Hematopoietic multipotent progenitor cell treated with erythropoietin and hydrocortisone succinate and interleukin-3 and kit ligand, for 8 days (in vitro differentiated cells): Measurements from ENCODE around the gene HOXC11.

ENCODE experiments used
- DNase-seq: peaks from one replicate; pipeline ENCODE4 v3.0.0-alpha.2; 2015

Gene HOXC11

DNA sequence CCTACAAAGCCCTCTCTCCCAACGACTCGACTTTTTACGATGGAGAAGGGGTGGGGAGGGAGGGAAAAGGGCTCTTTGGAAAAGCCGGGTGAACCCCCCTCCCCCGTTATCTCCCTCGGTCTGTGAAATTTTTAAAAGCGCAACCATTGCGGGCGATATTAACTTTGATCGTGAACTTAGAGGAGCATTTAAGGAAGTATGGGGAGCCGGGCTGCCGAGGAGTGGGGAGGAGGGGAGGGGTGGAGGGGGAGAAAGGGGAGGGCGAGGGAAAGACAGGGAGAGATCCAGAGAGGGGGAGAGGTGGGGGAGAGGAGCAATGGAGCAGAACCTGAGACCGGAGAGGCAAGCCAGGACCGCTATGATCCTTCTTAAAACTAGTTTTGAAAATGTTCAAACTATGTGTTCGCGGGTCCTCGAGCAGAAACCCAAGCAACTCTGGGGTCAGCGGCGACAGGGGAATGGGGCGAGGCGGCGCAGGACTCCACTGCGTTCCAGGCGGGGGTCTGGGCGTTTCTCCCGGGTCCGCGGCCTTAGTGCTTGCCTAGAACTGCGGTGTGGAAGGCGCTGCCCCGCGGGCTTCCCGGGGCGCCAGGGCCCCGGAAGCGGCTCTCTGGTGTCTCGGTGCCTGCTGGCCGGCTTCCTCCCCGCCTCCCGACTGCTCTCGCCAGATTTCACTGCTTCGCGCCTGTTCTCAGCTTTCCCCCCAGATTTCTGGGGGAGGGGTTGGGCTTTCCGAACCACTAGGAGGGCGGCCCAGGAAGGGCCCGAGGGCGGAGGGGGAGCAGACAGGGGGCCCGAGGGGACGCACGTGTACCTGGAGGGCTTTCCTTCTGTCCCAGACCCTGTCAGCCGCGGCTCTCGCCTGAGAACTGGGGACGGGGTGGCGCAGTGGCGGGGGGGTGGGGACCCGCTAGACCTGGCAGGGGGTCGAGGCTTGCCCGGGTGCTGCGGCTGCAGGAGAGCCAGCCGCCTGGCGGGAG is 1.4 kb downstream of the HOXC11 start, which contains the start of gene HOTAIR:
Gene HOTAIR, minus strand, starts transcription at position 871 of the 980 bp plus-strand sequence.
- no peak for DNase-seq

- DNase-seq, result no peak
Measured at GRCh38 chr12:53975064-53975471, 2.1 kb downstream of the HOXC11 start.

DNA sequence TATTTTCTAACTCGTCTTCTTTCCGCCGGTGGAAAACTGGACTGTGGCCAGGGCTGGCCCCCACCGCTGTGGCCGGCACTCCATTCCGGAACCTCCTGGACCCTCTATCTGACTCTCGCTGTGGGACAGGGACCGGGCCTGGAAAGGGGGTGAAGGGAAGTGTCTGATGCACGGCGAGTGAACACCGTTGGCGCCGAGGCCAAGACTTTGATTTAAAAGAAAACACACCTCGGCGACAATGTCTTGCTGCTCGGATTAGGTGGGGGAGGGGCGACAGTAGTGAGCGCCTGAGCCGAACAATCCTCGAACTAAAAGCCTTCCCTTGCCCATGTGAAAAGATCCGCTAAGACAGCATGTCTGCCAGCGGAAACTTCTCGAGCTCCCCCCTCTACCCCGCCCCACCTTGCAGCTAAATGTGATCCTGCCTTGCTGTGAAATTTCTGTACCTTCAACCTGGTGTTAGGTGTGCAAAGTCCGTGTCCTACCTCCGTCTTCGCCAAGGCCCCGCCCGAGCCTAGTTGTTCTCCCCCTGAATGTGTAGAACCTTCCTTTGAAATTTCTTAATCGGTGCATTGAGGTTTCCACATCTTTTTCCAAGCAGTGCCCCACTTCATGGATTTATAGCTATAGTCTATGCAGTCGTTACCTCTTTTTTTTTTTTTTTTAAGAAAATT is 2.7 kb downstream of the HOXC11 start:
- DNase-seq, result no peak

DNA sequence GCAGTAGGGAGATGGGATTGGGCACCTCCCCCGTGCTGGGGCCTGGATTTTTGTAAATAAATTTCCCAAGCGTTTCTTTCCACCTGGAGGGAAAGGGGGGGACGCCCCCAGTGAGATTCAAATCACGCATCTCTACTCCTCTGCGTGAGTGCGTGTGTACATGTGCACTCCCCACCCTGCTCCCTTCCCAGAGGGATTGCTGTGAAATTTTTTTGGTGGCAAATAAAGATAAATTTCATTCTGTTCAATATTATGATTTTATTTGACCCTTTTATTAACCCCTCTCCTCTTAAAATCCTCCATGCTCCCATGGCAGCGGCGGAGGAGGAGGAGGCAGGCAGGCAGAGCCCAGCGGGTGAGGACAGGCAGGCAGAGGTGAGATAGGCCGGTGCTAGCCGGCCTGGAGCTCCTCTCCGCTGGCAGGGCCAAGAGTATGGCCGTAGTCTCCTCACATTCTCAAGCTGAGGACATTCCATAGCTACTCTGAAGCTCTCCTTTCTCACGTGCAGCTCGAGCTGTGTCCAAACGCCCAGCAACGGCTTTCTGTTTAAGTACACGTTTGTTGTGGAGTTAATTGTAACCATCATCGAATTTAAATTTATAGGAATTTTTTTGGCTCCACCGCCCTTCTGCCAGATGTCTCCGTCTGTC is 3.4 kb downstream of the HOXC11 start:
- DNase-seq, result no peak

- DNase-seq, result no peak
Measured at GRCh38 chr12:53976823-53977595, 4.1 kb downstream of the HOXC11 start.

- DNase-seq, result no peak
Measured at GRCh38 chr12:53977596-53978445, 4.9 kb downstream of the HOXC11 start.

DNA sequence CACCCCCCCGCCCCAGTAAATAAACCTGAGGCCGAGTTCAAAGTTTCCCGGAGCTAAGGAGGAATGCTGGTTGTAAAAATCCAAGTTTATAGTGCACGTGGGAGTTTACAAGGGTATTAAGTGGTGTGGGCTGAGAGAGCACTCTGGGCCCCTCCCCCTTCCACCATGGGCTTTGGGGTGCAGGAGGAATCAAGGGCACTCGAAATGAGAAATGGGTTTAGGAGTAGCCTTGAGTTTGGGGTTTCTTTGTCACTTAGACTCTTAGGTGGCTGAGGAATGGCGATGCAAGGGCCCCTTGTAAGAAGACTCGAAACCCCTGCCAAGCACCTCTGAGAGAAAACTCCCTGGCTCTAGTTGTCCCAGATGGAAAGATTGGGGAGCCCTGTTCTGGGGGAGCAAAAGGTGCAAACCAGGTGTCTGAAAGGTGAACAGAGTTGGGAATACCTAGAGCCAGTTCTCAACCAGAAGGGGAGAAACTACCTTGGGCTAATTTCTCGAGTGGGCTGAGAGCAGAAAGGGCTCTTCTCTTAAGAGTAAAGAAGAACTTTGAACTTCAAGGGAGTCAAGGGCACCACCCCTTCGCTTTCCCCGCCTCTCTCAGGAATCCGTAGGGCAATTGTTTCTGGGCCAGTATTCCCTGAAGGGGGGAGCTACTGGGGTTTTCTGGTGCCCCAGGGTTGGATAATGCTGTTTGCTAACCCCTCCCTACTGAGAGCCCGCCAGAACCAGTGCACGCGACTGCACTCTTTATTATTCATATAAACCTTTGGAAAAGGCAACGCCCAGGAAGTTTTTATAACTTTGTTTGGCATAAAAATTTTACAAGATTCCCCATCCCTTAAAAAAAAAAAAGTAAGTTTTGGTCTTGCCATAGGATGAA is 5.8 kb downstream of the HOXC11 start:
- no peak for DNase-seq

GRCh38 chr12:53980104-53980801 is 7.3 kb downstream of the HOXC11 start:
- DNase-seq, result no peak

DNA sequence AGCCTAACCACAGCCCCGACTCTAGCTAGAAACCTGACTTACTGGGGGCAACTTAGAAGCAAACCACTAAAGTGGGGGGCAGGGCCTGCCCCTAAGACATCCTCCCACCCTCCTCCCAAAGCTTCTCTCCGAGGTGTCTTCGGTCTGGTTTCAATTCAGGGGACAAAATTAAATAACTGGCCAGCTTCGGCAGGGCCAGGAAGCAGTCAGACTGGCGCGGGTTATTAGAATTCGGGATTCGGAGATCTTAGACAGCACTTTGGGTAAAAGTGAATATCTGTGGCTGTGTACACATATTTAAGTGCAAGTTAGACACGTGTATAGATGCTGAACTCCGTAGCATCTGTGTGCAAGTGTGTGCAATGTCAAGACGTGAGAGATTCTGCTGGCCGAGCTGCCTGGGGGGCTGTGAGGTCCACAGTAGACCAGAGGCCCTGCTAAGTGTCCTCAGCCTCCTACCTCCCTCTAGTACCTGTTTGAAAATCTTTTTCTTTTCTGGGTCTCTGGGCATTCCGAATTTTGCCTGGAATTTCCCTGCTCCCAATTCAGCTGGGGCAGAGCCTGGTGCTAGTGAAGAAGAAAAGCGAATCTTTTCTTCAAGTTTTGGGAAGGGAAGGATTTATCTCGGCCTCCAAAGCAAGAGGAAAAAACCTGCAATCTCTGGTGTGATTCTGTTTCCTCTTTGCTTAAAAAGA is 8.0 kb downstream of the HOXC11 start:
- DNase-seq, result no peak

GRCh38 chr12:53981634-53982565 is 9.0 kb downstream of the HOXC11 start:
- no peak for DNase-seq

DNA sequence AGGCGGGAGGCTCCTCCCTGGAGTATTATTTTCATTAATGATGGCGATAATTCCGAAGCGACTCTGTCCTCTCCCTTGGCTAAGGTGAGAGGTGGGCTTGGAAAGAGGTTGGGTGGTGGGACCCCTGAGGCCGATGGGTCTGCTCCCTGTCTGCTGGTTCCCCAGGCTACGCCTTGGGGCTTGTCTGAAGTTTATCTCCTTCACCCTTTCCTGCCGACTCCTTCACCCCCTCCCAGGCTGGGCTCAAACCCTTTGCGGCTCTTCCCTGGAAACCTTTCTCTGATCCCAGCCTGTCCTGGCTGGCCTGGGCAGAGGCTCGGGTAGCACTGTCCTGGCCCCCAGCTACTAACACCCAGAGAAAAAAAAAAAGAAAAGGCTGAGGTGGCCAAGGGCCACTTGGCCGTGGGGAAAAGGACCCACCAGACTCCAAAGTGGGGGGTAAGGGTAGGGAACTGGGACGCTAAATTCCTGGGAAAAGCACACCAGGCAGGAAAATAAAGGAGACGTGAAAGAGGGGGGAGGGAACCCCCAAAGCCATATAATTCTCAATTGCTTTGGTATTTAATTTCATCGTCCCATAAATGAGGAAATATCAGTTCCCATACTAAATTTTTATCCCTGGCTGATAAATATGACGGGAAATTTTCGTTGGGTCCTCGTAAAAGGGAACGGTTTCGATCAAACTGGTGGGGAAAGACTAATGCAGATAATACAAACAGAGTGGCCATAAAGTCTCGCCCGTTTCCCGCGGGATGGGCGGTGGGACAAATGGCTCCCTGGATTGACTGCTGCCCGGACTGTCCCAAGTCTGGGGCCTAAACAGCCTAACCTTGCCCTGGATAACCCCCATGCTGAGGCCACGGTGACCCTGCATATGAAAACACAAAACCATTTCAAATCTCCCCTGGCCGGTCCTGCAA is 10.0 kb downstream of the HOXC11 start:
- no peak for DNase-seq

DNA sequence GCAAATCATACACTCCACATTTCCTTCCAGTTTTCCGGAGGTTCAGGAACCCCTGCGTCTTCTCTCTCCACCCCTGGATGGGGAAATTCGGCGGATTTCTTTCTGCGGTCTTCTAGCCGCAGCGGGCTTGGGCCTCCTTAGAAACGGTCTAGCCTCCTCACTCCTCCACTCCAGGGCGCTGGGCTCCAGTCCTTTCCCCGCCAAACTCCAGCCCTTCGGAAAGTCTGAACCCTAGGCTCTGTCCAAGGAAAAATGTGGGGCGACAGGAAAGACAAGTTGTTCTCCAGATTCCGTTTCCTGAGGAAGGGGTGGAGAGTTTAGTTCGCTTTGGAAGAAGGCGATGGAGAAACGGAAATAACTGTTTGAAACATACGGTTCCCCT is 10.6 kb downstream of the HOXC11 start:
- DNase-seq, result no peak

GRCh38 chr12:53983950-53984572 is 11.1 kb downstream of the HOXC11 start:
- no peak for DNase-seq

DNA sequence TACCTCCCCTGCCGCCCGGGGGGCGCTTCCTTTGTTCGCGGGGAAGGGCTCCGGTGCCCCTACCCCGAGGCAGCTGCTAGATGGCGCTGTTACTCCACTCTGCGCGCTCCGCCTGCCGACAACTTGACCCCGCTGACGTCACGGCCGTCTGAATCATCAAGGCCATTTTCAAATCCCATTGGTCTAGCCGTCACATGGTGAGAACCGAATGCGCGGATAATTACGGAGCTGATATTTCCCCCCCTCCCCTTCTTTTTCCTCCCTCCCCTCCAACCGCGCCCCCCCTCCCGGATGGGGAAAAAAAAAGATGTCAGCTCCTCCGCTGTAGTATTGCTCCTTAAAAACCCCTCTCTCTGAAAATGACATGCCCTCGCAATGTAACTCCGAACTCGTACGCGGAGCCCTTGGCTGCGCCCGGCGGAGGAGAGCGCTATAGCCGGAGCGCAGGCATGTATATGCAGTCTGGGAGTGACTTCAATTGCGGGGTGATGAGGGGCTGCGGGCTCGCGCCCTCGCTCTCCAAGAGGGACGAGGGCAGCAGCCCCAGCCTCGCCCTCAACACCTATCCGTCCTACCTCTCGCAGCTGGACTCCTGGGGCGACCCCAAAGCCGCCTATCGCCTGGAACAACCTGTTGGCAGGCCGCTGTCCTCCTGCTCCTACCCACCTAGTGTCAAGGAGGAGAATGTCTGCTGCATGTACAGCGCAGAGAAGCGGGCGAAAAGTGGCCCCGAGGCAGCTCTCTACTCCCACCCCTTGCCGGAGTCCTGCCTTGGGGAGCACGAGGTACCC is 12.2 kb downstream of the HOXC11 start, which contains the start of gene HOXC10:
Gene HOXC10, plus strand, starts transcription at position 246 of the 791 bp plus-strand sequence. Its CDS starts 114 bp downstream, at position 360.
- DNase-seq, result peak; percentile 82

DNA sequence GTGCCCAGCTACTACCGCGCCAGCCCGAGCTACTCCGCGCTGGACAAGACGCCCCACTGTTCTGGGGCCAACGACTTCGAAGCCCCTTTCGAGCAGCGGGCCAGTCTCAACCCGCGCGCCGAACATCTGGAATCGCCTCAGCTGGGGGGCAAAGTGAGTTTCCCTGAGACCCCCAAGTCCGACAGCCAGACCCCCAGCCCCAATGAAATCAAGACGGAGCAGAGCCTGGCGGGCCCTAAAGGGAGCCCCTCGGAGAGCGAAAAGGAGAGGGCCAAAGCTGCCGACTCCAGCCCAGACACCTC is 12.7 kb downstream of the HOXC11 start:
- DNase-seq, result no peak
